BJ (cell line): ENCODE results near the gene CRABP1. TPM values are rescaled to one million over a fixed set of nuclear protein-coding genes. Genes with fewer than 3 reads are reported as not detected.
"Not testable (repeated sequence)": the region's sequence is repeated elsewhere in the genome, so short reads cannot be mapped to it uniquely, and the experiment has no call there.

Source experiments
- CTCF ChIA-PET: fragments of 350-600 bp; formaldehyde crosslinking; extraction: SDS; loops from one replicate; lab custom pipeline; 2021; ENCODE audit warnings: antibody characterized with exemption, inconsistent platforms; lab: Yijun Ruan, JAX
- POLR2A ChIA-PET: fragments of 300-600 bp; sonication (Branson Sonifier 250); formaldehyde crosslinking; extraction: SDS; loops from one replicate; lab custom pipeline; 2021; ENCODE audit warnings: antibody characterized with exemption; lab: Charles Lee
- DNase-seq: peaks from one replicate; pipeline ENCODE4 v3.0.0-alpha.2; 2011; ENCODE audit warnings: low read depth
- H3K27me3 ChIP-seq: 2 replicates; pipeline ENCODE4 v1.6.0; 2011; ENCODE audit warnings: low read length; ENCODE audit not compliant: control insufficient read depth, insufficient read depth
- H3K36me3 ChIP-seq: 2 replicates; pipeline ENCODE4 v1.5.1; 2011; ENCODE audit warnings: low read length; ENCODE audit not compliant: control insufficient read depth, insufficient read depth
- H3K4me3 ChIP-seq: 2 replicates; pipeline ENCODE4 v1.5.1; 2011; ENCODE audit warnings: low read depth, mild to moderate bottlenecking, control low read depth, low read length
- CTCF ChIP-seq: IDR thresholded peaks from 2 replicates; pipeline ENCODE4 v1.5.1; 2011; ENCODE audit warnings: low read depth, mild to moderate bottlenecking, control low read depth, inconsistent platforms, low read length, moderate library complexity; ENCODE audit not compliant: insufficient read depth
- polyA plus RNA-seq: library from polyadenylated mRNA; depleted of rRNA; stranded (reverse); fragments of >200 nt; gene quantifications from 2 replicates; pipeline ENCODE4 v1.2.3, GENCODE V29; 2011

Gene CRABP1
- polyA plus RNA-seq, 1 experiment, result not detected

- Histone ChIP-seq H3K36me3 (no peaks in the 10 kb centered on the region), H3K4me3 (no peak overlapping the region), H3K27me3 (peaks cover 2% of the 10 kb centered on the region; the same call in 1 of the 2 replicates)
- no peak for DNase-seq
- POLR2A ChIA-PET, result no interaction called here
- no peak for TF ChIP-seq CTCF
- CTCF ChIA-PET, result interaction anchor here (0.7 kb wide), 1 partner anchor 50 kb away, joined by 3 read pairs; no protein-coding TSS in a partner anchor
Measured at GRCh38 chr15:78372880-78373279, 32.7 kb downstream of the CRABP1 start.

GRCh38 chr15:78374436-78375393, 34.6 kb downstream of the CRABP1 start:
- CTCF ChIA-PET, result no interaction called here
- POLR2A ChIA-PET, result no interaction called here
- TF ChIP-seq CTCF, result no peak
- Histone ChIP-seq H3K36me3 (no peaks in the 10 kb centered on the region), H3K4me3 (no peak overlapping the region), H3K27me3 (0 out of 2 replicates have a peak, but pooled peaks cover 2% of the 10 kb centered on the region)
- DNase-seq, result no peak

GRCh38 chr15:78380143-78380542, 40.0 kb downstream of the CRABP1 start:
- POLR2A ChIA-PET, H3K36me3 ChIP-seq, H3K4me3 ChIP-seq, H3K27me3 ChIP-seq, CTCF ChIA-PET, DNase-seq: not testable (repeated sequence)

- H3K4me3 ChIP-seq, result no peak overlapping the region
- ChIA-PET CTCF (interaction anchor here (1.5 kb wide), 1 partner anchor 13 kb away, joined by 5 read pairs; no protein-coding TSS in a partner anchor), POLR2A (no interaction called here)
- no peaks in the 10 kb centered on the region for H3K36me3 ChIP-seq
- no peak for DNase-seq
- TF ChIP-seq CTCF, result no peak
- H3K27me3 ChIP-seq, result peaks cover 12% of the 10 kb centered on the region
Measured at GRCh38 chr15:78382114-78382880, 42.1 kb downstream of the CRABP1 start.

- CTCF ChIA-PET, result interaction anchor here (0.8 to 4.1 kb wide), 4 partner anchors 12 to 62 kb away, joined by 3 to 15 read pairs (median 4); no protein-coding TSS in a partner anchor
- POLR2A ChIA-PET, result no interaction called here
- Histone ChIP-seq H3K27me3 (peaks cover 12% of the 10 kb centered on the region), H3K4me3 (no peak overlapping the region), H3K36me3 (no peaks in the 10 kb centered on the region)
- no peak for DNase-seq
- TF ChIP-seq CTCF, result no peak
Measured at GRCh38 chr15:78384651-78385050, 44.5 kb downstream of the CRABP1 start.
